Activated gamma-delta T cell (primary cell): ENCODE results near the gene PLA2G2D.

Source experiments
- DNase-seq: peaks from one replicate; lab custom pipeline; 2025; lab: John Stamatoyannopoulos, UW
- total RNA-seq, 2 donors: gene quantifications; one replicate each; lab custom pipeline; 2026; lab: John Stamatoyannopoulos, UW

Gene PLA2G2D
- total RNA-seq = 0 reads per million in 2 donors

- no peak for DNase-seq
Measured at GRCh38 chr1:20119347-20119746, at the start of gene PLA2G2D. Gene PLA2G2D (minus strand): TSS chr1:20119536. CDS start chr1:20119498, 38 bp downstream.

DNA sequence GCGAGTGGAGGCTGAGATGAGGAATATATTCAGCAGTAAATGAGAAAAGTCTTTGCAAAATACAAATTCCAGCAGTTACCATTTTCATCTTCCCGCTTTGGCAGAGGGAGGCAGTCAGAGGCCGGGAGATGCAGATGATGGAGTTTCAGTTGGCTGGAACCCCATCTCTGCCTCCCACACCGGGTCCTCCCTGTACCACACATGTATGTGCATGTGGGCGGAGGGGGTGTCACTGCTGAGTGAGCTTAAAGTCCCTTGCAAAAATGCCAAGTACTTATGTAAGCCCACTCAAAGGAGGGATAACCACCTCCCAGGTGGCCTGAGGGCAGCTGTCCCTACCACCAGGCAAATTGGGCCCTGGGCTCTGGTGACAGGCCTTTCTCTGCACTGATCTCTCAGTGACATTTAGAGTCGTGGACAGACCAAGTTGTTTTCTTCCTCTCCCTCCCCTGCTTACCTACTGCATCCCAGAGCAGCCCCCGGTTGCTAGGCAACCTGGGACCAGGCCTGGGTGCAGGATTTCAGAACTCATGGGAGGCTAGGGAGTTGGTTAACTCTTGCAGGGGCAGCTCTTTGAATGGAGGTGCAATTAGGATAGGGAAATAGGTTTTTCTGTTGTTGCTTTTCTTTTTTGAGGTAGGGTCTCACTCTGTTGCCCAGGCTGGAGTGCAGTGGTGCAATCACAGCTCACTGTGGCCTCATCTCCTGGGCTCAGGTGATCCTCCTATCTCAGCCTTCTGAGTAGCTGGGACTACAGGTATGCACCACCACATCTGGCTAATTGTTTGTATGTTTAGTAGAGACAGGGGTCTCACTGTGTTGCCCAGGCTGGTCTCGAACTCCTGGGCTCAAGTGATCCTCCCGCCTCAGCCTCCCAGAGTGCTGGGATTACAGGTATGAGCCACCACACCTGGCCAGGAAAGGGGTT is 49.5 kb upstream of the PLA2G2D start:
- no peak for DNase-seq

DNA sequence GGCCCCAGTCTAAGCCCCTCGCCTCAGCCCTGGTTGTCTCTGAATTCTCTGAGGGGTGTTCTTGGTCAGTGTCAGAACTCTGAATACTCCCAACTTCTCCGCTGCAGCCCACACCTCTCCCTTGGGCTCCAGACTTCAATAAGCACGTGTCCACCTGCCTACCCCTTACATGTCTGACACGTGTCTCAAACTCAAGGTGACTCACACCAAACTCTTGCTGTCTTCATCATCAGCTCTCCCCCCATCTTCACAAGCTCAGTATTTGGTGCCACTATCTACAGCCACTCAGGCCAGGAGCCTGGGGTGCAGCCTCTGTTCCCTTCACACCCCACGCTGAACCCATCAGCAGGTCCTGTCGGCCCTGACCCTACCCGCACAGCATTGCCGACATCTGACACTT is 47.8 kb upstream of the PLA2G2D start:
- DNase-seq = no peak

DNA sequence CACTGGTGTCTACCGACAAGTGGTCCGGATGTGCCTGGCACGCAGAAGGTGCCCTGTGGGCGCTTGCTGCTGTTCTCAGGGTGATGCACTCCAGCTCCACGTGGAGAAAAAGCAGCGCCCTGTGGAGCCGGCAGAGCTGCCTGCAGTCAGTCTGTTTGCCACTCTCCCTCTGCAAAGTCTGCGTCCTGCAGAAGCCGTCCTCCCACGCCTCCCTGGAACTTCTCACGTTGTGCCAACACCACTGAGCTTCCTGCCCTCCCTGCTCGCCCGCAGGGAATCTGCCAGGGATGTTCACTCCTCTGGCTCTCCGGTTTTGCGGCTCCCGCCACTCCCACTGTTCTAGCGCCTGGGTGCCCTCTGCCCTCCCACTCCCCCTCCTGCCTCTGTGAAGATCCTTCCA is 46.7 kb upstream of the PLA2G2D start:
- DNase-seq = no peak

GRCh38 chr1:20165522-20165951 is 46.2 kb upstream of the PLA2G2D start:
- DNase-seq = no peak

DNA sequence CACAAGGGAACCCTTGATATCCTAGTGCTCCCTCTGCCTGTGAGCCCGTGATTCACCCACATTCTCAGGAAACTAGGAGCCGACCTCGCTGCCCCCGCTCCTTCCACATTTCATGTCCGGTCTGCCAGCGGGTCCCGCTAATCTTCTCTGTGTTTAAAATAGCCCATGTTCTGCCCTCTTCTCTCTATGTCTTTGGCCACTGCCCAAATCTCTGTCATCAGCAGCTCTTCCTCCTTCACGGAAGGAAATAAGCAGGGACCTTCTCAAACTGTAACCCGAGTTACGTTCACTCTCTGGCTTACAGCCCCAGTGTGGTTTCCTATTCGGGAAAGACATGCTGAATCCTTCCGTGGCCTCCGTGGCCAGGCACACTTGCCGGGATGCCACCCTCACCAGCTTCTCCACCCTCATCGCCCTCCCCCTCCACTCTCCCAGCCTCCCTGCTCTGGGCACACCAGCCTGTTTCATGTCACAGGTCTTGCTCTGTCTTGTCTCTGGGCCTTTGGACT is 45.4 kb upstream of the PLA2G2D start:
- no peak for DNase-seq

DNA sequence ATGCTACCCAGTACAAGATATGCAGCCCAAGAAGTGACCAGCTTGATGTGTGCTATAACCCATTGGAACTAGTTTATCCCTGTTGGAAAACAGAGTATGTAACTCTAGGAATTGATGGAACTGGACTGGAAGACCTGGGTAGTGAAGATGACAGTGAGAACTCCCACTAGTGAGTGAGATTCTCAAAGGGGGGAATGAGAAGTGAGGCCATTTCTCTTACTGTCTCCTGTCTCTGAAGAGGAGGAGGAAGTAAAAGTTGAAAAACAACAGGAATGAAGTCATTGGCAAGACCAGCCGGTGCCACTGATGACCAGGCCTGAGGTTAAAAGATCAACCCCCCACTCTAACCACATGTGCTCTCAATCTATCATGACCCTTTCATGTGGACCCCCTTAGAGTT is 40.7 kb upstream of the PLA2G2D start:
- no peak for DNase-seq

- DNase-seq = no peak
Measured at GRCh38 chr1:20158358-20159070, 39.2 kb upstream of the PLA2G2D start.

DNA sequence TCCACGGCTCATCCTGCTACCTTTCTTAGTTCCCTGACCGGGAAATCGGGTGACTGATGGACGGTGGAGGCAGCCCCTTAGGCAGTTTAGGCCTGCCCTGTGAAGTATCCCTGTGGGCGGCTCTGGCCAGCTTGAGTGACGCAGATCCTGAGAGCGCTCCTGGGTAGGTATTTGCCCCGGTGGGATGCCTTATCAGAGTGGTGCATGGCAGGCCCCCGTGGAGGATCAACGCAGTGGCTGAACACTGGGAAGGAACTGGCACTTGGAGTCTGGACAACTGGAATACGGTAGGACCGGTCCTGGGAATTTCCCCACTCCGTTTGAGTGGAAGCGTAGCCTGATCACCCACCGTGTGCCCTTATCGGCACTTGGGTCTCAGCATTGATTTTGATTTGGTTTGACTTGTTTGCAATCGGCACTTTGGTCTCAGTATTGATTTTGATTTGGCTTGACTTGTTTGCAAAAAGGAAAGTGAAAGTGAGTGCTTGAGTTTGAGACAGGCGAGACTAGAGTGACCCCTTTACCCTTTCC is 35.0 kb upstream of the PLA2G2D start:
- DNase-seq = no peak

GRCh38 chr1:20153000-20153418 is 33.7 kb upstream of the PLA2G2D start:
- DNase-seq = no peak

DNA sequence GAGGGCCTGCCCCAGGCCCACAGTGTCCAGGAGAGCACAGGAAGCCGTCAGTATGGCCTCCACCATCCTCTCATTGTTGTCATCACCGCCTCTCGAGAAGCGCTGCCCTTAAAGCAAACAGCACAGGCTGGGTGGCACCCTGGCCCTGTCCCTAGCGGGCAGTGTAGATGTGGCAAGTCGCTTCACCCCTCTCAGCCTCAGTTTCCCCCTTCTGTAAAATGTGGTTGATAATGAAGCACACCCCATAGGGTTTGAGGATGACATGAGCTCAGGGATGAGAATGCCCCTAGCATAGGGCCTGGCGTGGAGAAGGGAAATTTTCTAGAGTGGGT is 33.2 kb upstream of the PLA2G2D start:
- DNase-seq = no peak

DNA sequence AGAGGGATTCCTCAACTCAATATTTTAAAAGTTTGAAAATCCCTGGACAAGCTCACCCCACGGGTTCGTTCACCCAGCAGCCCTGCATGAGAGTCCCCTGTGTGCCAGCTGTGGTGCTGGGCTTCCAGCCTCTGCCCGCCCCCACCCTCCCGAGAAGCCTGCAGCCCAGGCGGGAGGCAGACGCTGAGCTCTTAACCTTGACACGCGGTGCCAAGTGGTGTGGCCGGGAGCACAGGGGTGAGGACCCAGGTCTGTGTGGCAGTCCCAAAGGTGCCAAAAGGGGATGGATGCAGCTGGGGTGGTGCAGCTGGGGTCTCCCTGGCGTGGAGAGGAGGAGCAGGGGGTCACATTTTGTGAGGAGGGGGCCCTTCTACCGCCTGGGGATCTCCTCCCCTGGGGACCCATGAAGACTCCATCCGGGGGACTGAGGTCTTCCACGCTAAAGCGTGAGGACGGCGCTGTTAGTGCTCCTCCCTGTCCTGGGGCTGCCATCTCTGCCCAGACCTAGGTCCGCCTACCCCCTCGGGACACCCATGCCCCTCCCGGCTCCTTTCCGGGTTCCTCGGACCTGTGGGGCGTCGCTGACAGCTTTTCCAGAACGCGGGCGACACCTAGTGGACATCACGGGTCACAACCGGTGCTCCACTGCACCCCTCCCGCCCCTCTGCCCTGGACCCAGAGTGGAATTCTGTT is 32.7 kb upstream of the PLA2G2D start:
- DNase-seq = peak; percentile 32

GRCh38 chr1:20150969-20151368 is 31.6 kb upstream of the PLA2G2D start:
- DNase-seq = no peak

- no peak for DNase-seq
Measured at GRCh38 chr1:20150326-20150705, 31.0 kb upstream of the PLA2G2D start.

DNA sequence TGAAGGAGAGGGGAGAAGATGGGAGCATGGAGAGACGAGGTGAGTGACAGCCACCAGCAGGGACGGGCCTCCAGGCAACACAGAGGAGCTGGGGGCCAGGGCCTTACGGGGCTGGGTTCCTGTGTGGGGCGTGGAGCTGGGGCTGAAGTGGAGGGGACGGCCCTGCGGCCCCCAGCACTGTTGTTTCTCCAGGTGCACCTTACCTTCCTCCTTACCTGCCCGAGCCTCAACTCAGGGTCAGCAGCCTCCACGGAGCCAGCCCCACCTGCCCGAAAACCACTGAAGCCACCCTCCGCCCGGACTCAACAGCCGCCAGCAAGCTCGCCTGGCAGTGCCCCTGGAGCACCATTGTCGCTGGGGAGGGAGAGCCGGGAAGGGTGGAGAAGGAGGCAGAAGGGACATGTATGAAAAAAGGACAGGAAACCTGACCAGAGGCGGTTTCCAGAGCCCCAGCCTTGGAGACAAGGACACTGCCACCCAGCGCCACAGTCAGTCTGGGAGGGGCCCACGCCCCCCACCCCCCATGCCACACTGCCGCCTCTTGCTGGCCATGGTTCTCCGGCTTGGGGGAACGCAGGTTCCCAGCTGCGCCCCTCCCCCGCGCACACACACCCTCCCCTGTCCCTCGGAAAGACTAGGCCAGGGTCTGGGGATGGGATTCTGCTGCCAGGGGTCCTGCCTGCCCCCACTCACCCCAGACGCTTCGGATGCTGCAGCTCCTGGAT is 30.4 kb upstream of the PLA2G2D start:
- DNase-seq = no peak

GRCh38 chr1:20148571-20149500 is 29.5 kb upstream of the PLA2G2D start:
- DNase-seq = no peak

GRCh38 chr1:20147846-20148570 is 28.7 kb upstream of the PLA2G2D start:
- no peak for DNase-seq

- no peak for DNase-seq
Measured at GRCh38 chr1:20143734-20144565, 24.6 kb upstream of the PLA2G2D start.

DNA sequence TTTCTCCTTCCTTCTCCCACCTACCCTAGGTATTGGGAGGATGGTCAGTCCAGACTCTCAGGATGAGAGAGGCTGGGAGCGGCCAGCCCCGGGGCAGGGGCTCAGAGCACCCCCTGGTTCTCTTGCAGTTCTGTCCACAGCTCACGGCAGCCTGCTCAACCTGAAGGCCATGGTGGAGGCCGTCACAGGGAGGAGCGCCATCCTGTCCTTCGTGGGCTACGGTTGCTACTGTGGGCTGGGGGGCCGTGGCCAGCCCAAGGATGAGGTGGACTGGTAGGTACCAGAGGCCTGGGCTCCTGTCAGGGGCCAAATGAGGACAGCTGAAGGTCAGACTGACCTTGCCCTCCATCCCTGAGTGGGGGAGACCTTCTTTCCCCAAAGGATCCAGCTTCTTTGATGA is 24.0 kb upstream of the PLA2G2D start:
- no peak for DNase-seq
